Endodermal cell (in vitro differentiated cells): Measurements from ENCODE around the gene USP54. TPM values are rescaled to one million over a fixed set of nuclear protein-coding genes. Genes with fewer than 3 reads are reported as not detected.

Experiments used
- DNase-seq: peaks from one replicate; pipeline ENCODE4 v3.0.0-alpha.2; 2017
- H3K27ac ChIP-seq: 2 replicates; pipeline ENCODE4 v1.5.1; 2013; ENCODE audit warnings: mild to moderate bottlenecking, low read depth, low read length, moderate library complexity
- H3K27me3 ChIP-seq: 2 replicates; pipeline ENCODE4 v1.6.1; 2013; ENCODE audit warnings: mild to moderate bottlenecking, low read length, moderate library complexity; ENCODE audit not compliant: insufficient read depth, control insufficient read depth, poor library complexity, severe bottlenecking
- H3K36me3 ChIP-seq: 2 replicates; pipeline ENCODE4 v1.7.0; 2013; ENCODE audit warnings: mild to moderate bottlenecking, low read length, moderate library complexity; ENCODE audit not compliant: control insufficient read depth, insufficient read depth
- H3K4me1 ChIP-seq: one replicate; pipeline ENCODE4 v1.7.0; 2013; ENCODE audit warnings: low read length; ENCODE audit not compliant: control insufficient read depth, insufficient read depth
- H3K4me3 ChIP-seq: 2 replicates; pipeline ENCODE4 v1.5.1; 2013; ENCODE audit warnings: mild to moderate bottlenecking, low read length, moderate library complexity
- H3K9ac ChIP-seq: 2 replicates; pipeline ENCODE4 v1.6.1; 2013; ENCODE audit warnings: mild to moderate bottlenecking, low read length, moderate library complexity; ENCODE audit not compliant: poor library complexity, severe bottlenecking; ENCODE audit errors: extremely low read depth
- H3K9me3 ChIP-seq: 2 replicates; pipeline ENCODE4 v1.6.1; 2013; ENCODE audit warnings: mild to moderate bottlenecking, low read length, moderate library complexity; ENCODE audit not compliant: control insufficient read depth
- H3K27ac Mint-ChIP-seq: 2 replicates; pipeline ENCODE4 v1.8.0; 2020; ENCODE audit warnings: mixed read lengths
- H3K27me3 Mint-ChIP-seq: 2 replicates; pipeline ENCODE4 v1.8.0; 2021; ENCODE audit warnings: mild to moderate bottlenecking, mixed read lengths; ENCODE audit not compliant: insufficient read depth
- H3K36me3 Mint-ChIP-seq: 2 replicates; pipeline ENCODE4 v1.8.0; 2020; ENCODE audit warnings: low read depth, mixed read lengths
- H3K4me1 Mint-ChIP-seq: 2 replicates; pipeline ENCODE4 v1.8.0; 2020; ENCODE audit warnings: mixed read lengths
- H3K4me3 Mint-ChIP-seq: 2 replicates; pipeline ENCODE4 v1.8.0; 2020; ENCODE audit warnings: mild to moderate bottlenecking, moderate library complexity, mixed read lengths
- H3K9me3 Mint-ChIP-seq: 2 replicates; pipeline ENCODE4 v1.8.0; 2020; ENCODE audit warnings: mild to moderate bottlenecking, mixed read lengths
- CTCF ChIP-seq: fragments of 200-600 bp; sonication (generic); conservative IDR thresholded peaks from 2 replicates; pipeline ENCODE4 v1.5.0; 2021; ENCODE audit warnings: antibody characterized with exemption, mild to moderate bottlenecking
- WGBS, 2 experiments: methylation state at CpG; one replicate each; pipeline versions ENCODE4 v1.1.5 to v1.1.7; 2013; ENCODE audit warnings: missing lambda C conversion rate in 2 of 2, mixed read lengths in 1 of 2; ENCODE audit not compliant: insufficient coverage in 1 of 2, insufficient read length in 1 of 2; 5-methylcytosine and 5-hydroxymethylcytosine counted together
- long read RNA-seq, 4 experiments: library from polyadenylated mRNA in 2 of 4; library from RNA in 1 of 4; library from capped mRNA in 1 of 4; stranded (forward) in 3 of 4; unstranded in 1 of 4; transcript quantifications; one replicate each; pipeline ENCODE4 v2.0.0, GENCODE V29; 2020 to 2021; ENCODE audit warnings: inconsistent platforms in 1 of 4
- polyA plus RNA-seq, 2 experiments: library from polyadenylated mRNA; stranded (reverse); fragments of 50-300 nt; gene quantifications; one replicate each; pipeline ENCODE4 v1.2.3, GENCODE V29; 2013
- total RNA-seq, 2 donors: library from RNA; stranded (reverse); fragmentation: NEBNext Ultra II Directional in 1 of 2; extraction: Animal tissue kit (Norgen Biotek cat#: 25700) in 1 of 2; gene quantifications; 2 replicates in 1 of 2; 3 replicates in 1 of 2; pipeline ENCODE4 v1.2.1, GENCODE V29; 2021

The USP54 gene
- total RNA-seq = 100 to 1,000 TPM in 1 of 2 donors, 10 to 100 TPM in 1; 89.5 to 110 TPM
- 41.0 TPM for polyA plus RNA-seq (2013, experiment 1 of 2)
- 33.4 TPM for polyA plus RNA-seq (2013, experiment 2 of 2)
- long read RNA-seq, experiment 1, partial matches to known transcripts = 8 of 20 reads
- long read RNA-seq, experiment 1, other reads (novel, unspliced or antisense) = 12 of 20 reads
- long read RNA-seq, experiment 2, partial matches to known transcripts = 15 of 43 reads
- long read RNA-seq, experiment 2, other reads (novel, unspliced or antisense) = 28 of 43 reads
- long read RNA-seq, experiment 3, partial matches to known transcripts = 10 of 22 reads
- long read RNA-seq, experiment 3, other reads (novel, unspliced or antisense) = 12 of 22 reads
- long read RNA-seq, experiment 4, partial matches to known transcripts = 0 of 5 reads
- long read RNA-seq, experiment 4, other reads (novel, unspliced or antisense) = 5 of 5 reads

- peak within 1 kb of the TSS; percentile 51 for H3K4me3 Mint-ChIP-seq
- H3K4me1 Mint-ChIP-seq = peaks cover 46% of the 10 kb centered on the region
- peaks cover 1% of the 10 kb centered on the region for H3K9me3 Mint-ChIP-seq
- 0% methylated on average over 2 to 6 of the region's 6 CpGs for WGBS, 2 experiments
- peaks cover 6% of the 10 kb centered on the region for H3K4me1 ChIP-seq
- peak within 1 kb of the TSS; percentile 99 for H3K27ac Mint-ChIP-seq
- peak within 1 kb of the TSS; percentile 83 for H3K4me3 ChIP-seq
- no peaks in the 10 kb centered on the region for H3K27me3 ChIP-seq
- peak; percentile 81 for DNase-seq
- TF ChIP-seq CTCF = no peak
- no peaks in the 10 kb centered on the region for H3K9me3 ChIP-seq
- peak within 1 kb of the TSS; percentile 92 for H3K27ac ChIP-seq
- H3K9ac ChIP-seq = peak within 1 kb of the TSS; percentile 94
- H3K36me3 Mint-ChIP-seq = peaks cover 7% of the 10 kb centered on the region
- H3K27me3 Mint-ChIP-seq = no peaks in the 10 kb centered on the region
- H3K36me3 ChIP-seq = no peaks in the 10 kb centered on the region
Observed at GRCh38 chr10:73590881-73591799, at the start of gene USP54. TSS of gene USP54 (minus strand) at chr10:73591342. CDS start at chr10:73575658, 15,684 bp downstream.

- Mint-ChIP-seq H3K36me3 (no peaks in the 10 kb centered on the region), H3K27ac (no peak overlapping the region), H3K9me3 (no peaks in the 10 kb centered on the region), H3K4me3 (no peak overlapping the region), H3K27me3 (peaks cover 8% of the 10 kb centered on the region), H3K4me1 (peaks cover under 1% of the 10 kb centered on the region)
- Histone ChIP-seq H3K4me3 (no peak overlapping the region), H3K27me3 (no peaks in the 10 kb centered on the region), H3K9me3 (no peaks in the 10 kb centered on the region), H3K36me3 (no peaks in the 10 kb centered on the region), H3K9ac (no peak overlapping the region), H3K27ac (no peak overlapping the region), H3K4me1 (no peaks in the 10 kb centered on the region)
- WGBS, 2 experiments = 91 to 100% methylated on average over 3 of the region's 3 CpGs
- no peak for TF ChIP-seq CTCF
- DNase-seq = no peak
Observed at GRCh38 chr10:73639286-73639685, 48.1 kb upstream of the USP54 start.

- Histone ChIP-seq H3K9me3 (no peaks in the 10 kb centered on the region), H3K27me3 (no peaks in the 10 kb centered on the region), H3K9ac (no peak overlapping the region), H3K4me3 (no peak overlapping the region), H3K4me1 (no peaks in the 10 kb centered on the region), H3K27ac (no peak overlapping the region), H3K36me3 (no peaks in the 10 kb centered on the region)
- Mint-ChIP-seq H3K27me3 (peaks cover 3% of the 10 kb centered on the region), H3K4me1 (no peaks in the 10 kb centered on the region), H3K36me3 (no peaks in the 10 kb centered on the region), H3K27ac (no peak overlapping the region), H3K9me3 (no peaks in the 10 kb centered on the region), H3K4me3 (no peak overlapping the region)
- no peak for TF ChIP-seq CTCF
- no peak for DNase-seq
- WGBS, 2 experiments = no CpG with 5 or more reads among the region's 1 CpG
Observed at GRCh38 chr10:73635781-73636180, 44.6 kb upstream of the USP54 start.
